ENCODE results near the gene ALDH5A1. TPM values are rescaled to one million over a fixed set of nuclear protein-coding genes. Genes with fewer than 3 reads are reported as not detected.
A peak's percentile ranks its signal among the peaks of the same experiment; 100 is the strongest.

ALDH5A1 gene
- polyA plus RNA-seq (ENCODE audit: insufficient read length in 4 of 4): 10 to 100 TPM; 15.8 to 31.6 (median 29.2) TPM

- DNase-seq (ENCODE audit: low read depth in 4 of 4, low spot score in 3 of 4): peak; percentile 33 to 61 (median 60)
These were observed at the start of gene ALDH5A1 for GRCh38 chr6:24494821-24495795. TSS of gene ALDH5A1 (plus strand) at chr6:24494969. CDS start at chr6:24494997, 28 bp downstream.

- DNase-seq (ENCODE audit: low read depth in 4 of 4, low spot score in 3 of 4): no peak
These were observed 49.1 kb upstream of the ALDH5A1 start for GRCh38 chr6:24445704-24446103.

GRCh38 chr6:24446670-24447069 is 48.1 kb upstream of the ALDH5A1 start:
- DNase-seq (ENCODE audit: low read depth in 4 of 4, low spot score in 3 of 4): no peak

GRCh38 chr6:24448396-24448795 is 46.4 kb upstream of the ALDH5A1 start:
- DNase-seq (ENCODE audit: low read depth in 4 of 4, low spot score in 3 of 4): no peak

GRCh38 chr6:24448828-24449525 is 45.8 kb upstream of the ALDH5A1 start:
- DNase-seq (ENCODE audit: low read depth in 4 of 4, low spot score in 3 of 4): no peak

GRCh38 chr6:24451581-24452388 is 43.0 kb upstream of the ALDH5A1 start:
- DNase-seq (ENCODE audit: low read depth in 4 of 4, low spot score in 3 of 4): no peak

GRCh38 chr6:24453921-24454320 is 40.8 kb upstream of the ALDH5A1 start:
- DNase-seq (ENCODE audit: low read depth in 4 of 4, low spot score in 3 of 4): no peak

GRCh38 chr6:24454452-24454851 is 40.3 kb upstream of the ALDH5A1 start:
- no peak for DNase-seq (ENCODE audit: low read depth in 4 of 4, low spot score in 3 of 4)

GRCh38 chr6:24455061-24455460 is 39.7 kb upstream of the ALDH5A1 start:
- no peak for DNase-seq (ENCODE audit: low read depth in 4 of 4, low spot score in 3 of 4)

- DNase-seq (ENCODE audit: low read depth in 4 of 4, low spot score in 3 of 4): no peak
These were observed 36.6 kb upstream of the ALDH5A1 start for GRCh38 chr6:24458134-24458533.

GRCh38 chr6:24458941-24459340 is 35.8 kb upstream of the ALDH5A1 start:
- DNase-seq (ENCODE audit: low read depth in 4 of 4, low spot score in 3 of 4): no peak

- no peak for DNase-seq (ENCODE audit: low read depth in 4 of 4, low spot score in 3 of 4)
These were observed 33.8 kb upstream of the ALDH5A1 start for GRCh38 chr6:24460966-24461365.

GRCh38 chr6:24464253-24465038 is 30.3 kb upstream of the ALDH5A1 start:
- no peak for DNase-seq (ENCODE audit: low read depth in 4 of 4, low spot score in 3 of 4)

- DNase-seq (ENCODE audit: low read depth in 4 of 4, low spot score in 3 of 4): no peak
These were observed 25.0 kb upstream of the ALDH5A1 start for GRCh38 chr6:24469811-24470210.

GRCh38 chr6:24472181-24472580 is 22.6 kb upstream of the ALDH5A1 start:
- no peak for DNase-seq (ENCODE audit: low read depth in 4 of 4, low spot score in 3 of 4)

- DNase-seq (ENCODE audit: low read depth in 4 of 4, low spot score in 3 of 4): no peak
These were observed 18.1 kb upstream of the ALDH5A1 start for GRCh38 chr6:24476631-24477030.

GRCh38 chr6:24477070-24477469 is 17.7 kb upstream of the ALDH5A1 start:
- DNase-seq (ENCODE audit: low read depth in 4 of 4, low spot score in 3 of 4): no peak

- no peak for DNase-seq (ENCODE audit: low read depth in 4 of 4, low spot score in 3 of 4)
These were observed 15.9 kb upstream of the ALDH5A1 start for GRCh38 chr6:24478903-24479302.

GRCh38 chr6:24480705-24481104 is 14.1 kb upstream of the ALDH5A1 start:
- no peak for DNase-seq (ENCODE audit: low read depth in 4 of 4, low spot score in 3 of 4)

- no peak for DNase-seq (ENCODE audit: low read depth in 4 of 4, low spot score in 3 of 4)
These were observed 13.3 kb upstream of the ALDH5A1 start for GRCh38 chr6:24481449-24481848.

All from left renal pelvis (tissue), 4 donors.